Effector memory CD4-positive, alpha-beta T cell (primary cell): ENCODE results near the gene CCDC69.

ENCODE experiments used
- DNase-seq, 3 donors: peaks; one replicate each; pipeline ENCODE4 v3.0.0-alpha.2; 2020
- H3K27ac ChIP-seq: 2 replicates; pipeline ENCODE4 v1.7.0; 2013; ENCODE audit warnings: mild to moderate bottlenecking, low read length, moderate library complexity; ENCODE audit not compliant: insufficient read depth, poor library complexity, severe bottlenecking
- H3K27me3 ChIP-seq: replicated peaks from 2 replicates; pipeline ENCODE4 v1.7.0; 2013; ENCODE audit warnings: mild to moderate bottlenecking, low read length; ENCODE audit not compliant: insufficient read depth, control insufficient read depth, poor library complexity, severe bottlenecking
- H3K36me3 ChIP-seq: 2 replicates; pipeline ENCODE4 v1.7.0; 2013; ENCODE audit warnings: mild to moderate bottlenecking, low read length, moderate library complexity; ENCODE audit not compliant: control insufficient read depth, insufficient read depth
- H3K4me1 ChIP-seq: 2 replicates; pipeline ENCODE4 v1.7.0; 2013; ENCODE audit warnings: low read length, mild to moderate bottlenecking; ENCODE audit not compliant: control insufficient read depth, insufficient read depth, poor library complexity, severe bottlenecking
- H3K4me3 ChIP-seq: 2 replicates; pipeline ENCODE4 v1.7.0; 2013; ENCODE audit warnings: low read length, low read depth, mild to moderate bottlenecking; ENCODE audit not compliant: insufficient read depth, poor library complexity, severe bottlenecking
- H3K9me3 ChIP-seq: 2 replicates; pipeline ENCODE4 v1.7.0; 2013; ENCODE audit warnings: mild to moderate bottlenecking, low read length, moderate library complexity; ENCODE audit not compliant: control insufficient read depth

The CCDC69 gene

DNA sequence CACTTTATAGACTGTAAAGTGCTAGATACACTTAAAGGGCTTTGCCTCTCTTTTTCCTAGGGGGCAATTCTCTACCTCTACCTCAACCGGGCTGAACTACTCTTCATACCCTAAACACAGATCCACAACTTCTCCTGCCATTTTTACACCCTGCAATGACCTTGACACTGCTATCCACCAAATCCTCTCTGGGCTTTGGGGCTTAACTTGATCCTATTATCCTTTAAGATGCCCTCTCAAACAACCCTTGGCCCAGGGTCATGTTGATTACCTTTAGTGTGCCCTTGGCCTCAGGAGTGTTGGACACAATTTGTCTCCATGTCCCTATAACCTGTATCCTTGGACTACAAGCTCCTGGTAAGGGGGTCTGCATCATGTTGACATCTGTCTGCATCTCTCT lies 85.8 kb downstream of the CCDC69 start:
- peak overlapping the region; percentile 71 for H3K27ac ChIP-seq
- no peak for DNase-seq
- H3K4me3 ChIP-seq: no peak overlapping the region
- H3K4me1 ChIP-seq: peaks cover 56% of the 10 kb centered on the region
- H3K9me3 ChIP-seq: no peaks in the 10 kb centered on the region
- no peaks in the 10 kb centered on the region for H3K27me3 ChIP-seq
- H3K36me3 ChIP-seq: peaks cover 65% of the 10 kb centered on the region

DNA sequence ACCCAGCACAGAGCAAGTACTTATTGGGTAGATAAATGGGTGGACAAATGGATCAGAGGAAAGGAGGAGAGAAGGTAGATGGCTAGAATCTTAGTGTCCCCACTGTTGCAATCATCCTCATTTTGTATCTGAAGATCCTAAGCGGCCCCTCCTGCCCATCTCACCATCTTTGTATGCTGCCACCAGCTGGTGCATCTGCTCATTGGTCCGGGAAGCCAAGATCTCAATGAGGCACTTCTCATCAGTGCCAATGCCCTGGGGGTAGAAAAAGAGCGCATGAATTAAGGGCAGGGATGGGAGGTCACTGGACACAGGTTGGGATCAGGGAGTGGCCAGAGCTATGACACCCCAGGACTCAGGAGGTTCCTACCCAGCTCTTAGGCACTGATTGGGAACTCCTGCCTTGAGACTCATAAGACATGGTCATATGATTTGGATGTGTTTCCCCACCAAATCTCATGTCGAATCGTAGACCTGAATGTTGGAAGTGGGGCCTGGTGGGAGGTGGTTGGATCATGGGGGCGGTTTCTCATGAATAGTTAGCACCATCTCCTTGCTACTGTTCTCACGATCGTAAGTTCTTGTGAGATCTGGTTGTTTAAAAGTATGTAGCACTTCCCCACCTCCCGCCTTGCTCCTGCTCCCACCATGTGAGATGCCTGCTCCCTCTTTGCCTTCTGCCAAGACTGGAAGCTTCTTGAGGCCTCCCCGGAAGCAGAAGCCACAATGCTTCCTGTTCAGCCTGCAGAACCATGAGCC lies 86.6 kb downstream of the CCDC69 start:
- Histone ChIP-seq H3K27ac (no peak overlapping the region), H3K4me3 (no peak overlapping the region), H3K9me3 (no peaks in the 10 kb centered on the region), H3K4me1 (peaks cover 56% of the 10 kb centered on the region), H3K36me3 (peaks cover 74% of the 10 kb centered on the region), H3K27me3 (no peaks in the 10 kb centered on the region)
- DNase-seq: no peak

DNA sequence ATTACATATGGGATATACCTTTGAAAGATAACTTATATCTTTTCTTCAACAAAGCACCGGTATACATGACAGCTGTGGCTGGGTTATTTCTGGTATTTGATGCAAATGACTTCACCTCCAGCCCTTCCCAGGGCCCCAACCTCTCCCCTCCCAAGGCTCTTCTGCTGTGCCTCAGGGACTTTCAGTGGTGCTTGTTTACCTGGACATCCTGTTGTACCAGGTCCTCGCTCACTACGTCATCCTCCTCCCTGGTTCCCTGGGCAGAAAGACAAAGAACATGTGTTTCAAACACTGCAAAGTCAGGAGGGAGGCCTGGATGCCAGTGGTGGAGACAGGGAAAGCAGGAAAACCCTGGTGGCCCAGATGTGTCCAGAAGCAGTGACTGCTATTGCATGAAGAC lies 89.7 kb downstream of the CCDC69 start:
- peaks cover 100% of the 10 kb centered on the region for H3K36me3 ChIP-seq
- no peak overlapping the region for H3K4me3 ChIP-seq
- H3K27me3 ChIP-seq: no peaks in the 10 kb centered on the region
- peak overlapping the region; percentile 20 for H3K27ac ChIP-seq
- peaks cover 42% of the 10 kb centered on the region for H3K4me1 ChIP-seq
- DNase-seq: no peak
- H3K9me3 ChIP-seq: no peaks in the 10 kb centered on the region

DNA sequence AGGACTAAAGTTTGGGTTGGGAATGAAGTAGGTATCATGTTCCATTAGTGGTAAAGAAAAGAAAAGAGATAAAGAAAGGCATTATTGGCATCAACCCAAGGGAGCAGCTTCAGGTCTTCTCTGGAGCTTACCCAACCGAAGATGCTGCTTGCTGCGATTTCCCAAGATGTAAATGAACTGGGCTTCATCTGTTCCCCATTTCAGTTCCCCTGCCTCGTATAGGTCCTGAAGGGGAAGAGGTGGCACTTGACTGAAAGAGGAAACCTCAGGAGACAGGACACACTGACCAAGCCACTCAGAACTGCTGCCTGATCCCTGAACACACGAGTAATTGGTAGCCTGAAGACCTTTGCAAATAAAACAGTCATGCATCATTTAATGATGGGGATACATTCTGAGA lies 90.9 kb downstream of the CCDC69 start:
- Histone ChIP-seq H3K27me3 (no peaks in the 10 kb centered on the region), H3K27ac (no peak overlapping the region), H3K4me3 (no peak overlapping the region), H3K9me3 (no peaks in the 10 kb centered on the region), H3K4me1 (peaks cover 29% of the 10 kb centered on the region), H3K36me3 (peaks cover 99% of the 10 kb centered on the region)
- no peak for DNase-seq
